ENCODE results near the gene MYOZ2.

MYOZ2 gene

DNA sequence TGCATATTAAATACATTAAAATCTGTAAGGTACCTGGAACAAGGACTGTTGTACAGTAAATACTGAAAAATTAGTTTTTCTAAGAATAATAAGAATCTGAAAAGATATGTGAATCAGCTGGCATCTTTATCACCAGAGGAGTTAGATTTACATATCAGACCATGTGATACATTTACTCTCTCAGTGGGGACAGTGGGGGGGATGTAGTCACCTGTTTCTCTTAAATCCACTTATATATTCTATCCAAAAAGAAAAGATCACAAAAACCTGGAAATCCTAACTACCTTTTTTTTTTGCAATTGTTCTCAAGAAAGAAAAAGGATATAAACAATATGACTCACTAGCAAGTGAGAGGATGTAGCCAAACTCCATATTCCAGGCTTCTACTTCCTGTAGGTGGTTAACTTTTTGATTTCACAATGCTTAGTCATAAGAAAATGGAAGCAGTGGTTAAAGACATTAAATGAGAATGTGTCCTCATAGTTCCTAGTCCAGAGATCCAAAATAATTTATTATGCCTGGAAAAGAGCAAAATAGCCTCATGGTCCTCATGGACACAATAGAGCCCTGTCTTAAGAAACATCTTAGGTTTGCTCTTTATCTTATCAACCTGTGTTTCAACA, 22.5 kb upstream of the MYOZ2 start:
- TF ChIP-seq, protein P1, sequence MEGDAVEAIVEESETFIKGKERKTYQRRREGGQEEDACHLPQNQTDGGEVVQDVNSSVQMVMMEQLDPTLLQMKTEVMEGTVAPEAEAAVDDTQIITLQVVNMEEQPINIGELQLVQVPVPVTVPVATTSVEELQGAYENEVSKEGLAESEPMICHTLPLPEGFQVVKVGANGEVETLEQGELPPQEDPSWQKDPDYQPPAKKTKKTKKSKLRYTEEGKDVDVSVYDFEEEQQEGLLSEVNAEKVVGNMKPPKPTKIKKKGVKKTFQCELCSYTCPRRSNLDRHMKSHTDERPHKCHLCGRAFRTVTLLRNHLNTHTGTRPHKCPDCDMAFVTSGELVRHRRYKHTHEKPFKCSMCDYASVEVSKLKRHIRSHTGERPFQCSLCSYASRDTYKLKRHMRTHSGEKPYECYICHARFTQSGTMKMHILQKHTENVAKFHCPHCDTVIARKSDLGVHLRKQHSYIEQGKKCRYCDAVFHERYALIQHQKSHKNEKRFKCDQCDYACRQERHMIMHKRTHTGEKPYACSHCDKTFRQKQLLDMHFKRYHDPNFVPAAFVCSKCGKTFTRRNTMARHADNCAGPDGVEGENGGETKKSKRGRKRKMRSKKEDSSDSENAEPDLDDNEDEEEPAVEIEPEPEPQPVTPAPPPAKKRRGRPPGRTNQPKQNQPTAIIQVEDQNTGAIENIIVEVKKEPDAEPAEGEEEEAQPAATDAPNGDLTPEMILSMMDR (IDR thresholded peaks at IDR 0.05) = no peak

GRCh38 chr4:119116021-119116420, 19.6 kb upstream of the MYOZ2 start:
- TF ChIP-seq, protein P1 (IDR thresholded peaks at IDR 0.05) = no peak

GRCh38 chr4:119116925-119117900, 18.4 kb upstream of the MYOZ2 start:
- TF ChIP-seq, protein P1 (IDR thresholded peaks at IDR 0.05) = no peak

- TF ChIP-seq, protein P1 (IDR thresholded peaks at IDR 0.05) = no peak
These were observed 17.2 kb upstream of the MYOZ2 start for GRCh38 chr4:119118397-119118796.

GRCh38 chr4:119124352-119124751, 11.3 kb upstream of the MYOZ2 start:
- TF ChIP-seq, protein P1 (IDR thresholded peaks at IDR 0.05) = no peak

DNA sequence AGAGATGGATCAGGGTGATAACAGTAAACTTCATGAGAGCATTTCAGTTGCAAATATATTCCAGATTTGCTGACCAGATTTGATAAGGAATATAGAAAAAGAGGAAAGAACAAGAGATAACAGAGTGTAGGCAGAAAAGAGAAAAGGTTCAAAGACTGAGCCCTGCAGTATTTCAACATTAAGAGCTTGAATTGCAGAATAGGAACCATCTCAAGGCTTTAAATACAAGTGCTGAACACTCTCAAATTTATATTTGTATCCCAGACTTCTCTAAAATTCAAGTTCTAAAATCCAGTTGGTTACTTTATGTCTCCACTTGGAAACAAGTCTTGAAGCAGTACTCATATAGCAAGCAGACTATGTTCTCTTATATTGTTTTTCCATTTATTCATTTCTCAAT, 9.7 kb upstream of the MYOZ2 start:
- TF ChIP-seq, protein P1 (IDR thresholded peaks at IDR 0.05) = no peak

DNA sequence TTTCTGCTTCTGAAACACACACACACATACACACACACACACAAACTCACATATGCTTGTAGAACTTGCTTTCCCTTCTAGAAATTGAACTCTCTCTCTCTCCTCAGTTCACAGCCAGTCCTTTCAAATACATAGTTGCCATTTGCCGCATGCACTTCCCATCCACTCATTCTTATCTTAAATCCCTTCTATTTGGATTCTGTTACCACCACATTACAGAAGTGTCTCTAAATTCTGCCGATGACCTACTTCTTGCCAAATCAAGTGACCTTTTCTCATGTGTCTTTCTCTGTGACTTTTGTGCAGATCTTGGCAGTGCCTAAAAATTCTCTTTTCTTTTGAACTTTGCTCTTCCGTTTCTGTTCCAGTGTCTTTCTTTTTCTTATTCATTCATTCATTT, 7.5 kb upstream of the MYOZ2 start:
- TF ChIP-seq, protein P1 (IDR thresholded peaks at IDR 0.05) = no peak
